HEK293 (cell line): ENCODE data around the gene ABI3BP.

Source experiments
- CTCF ChIA-PET: fragments of 350-600 bp; formaldehyde crosslinking; extraction: SDS; loops from one replicate; lab custom pipeline; 2021; ENCODE audit warnings: antibody characterized with exemption; lab: Yijun Ruan, JAX
- POLR2A ChIA-PET: fragments of 300-600 bp; formaldehyde crosslinking; extraction: SDS; loops from one replicate; lab custom pipeline; 2020; ENCODE audit warnings: antibody characterized with exemption, inconsistent platforms; lab: Yijun Ruan, JAX
- H3K27ac ChIP-seq: fragments of 200-500 bp; sonication (Bioruptor generic); 2 replicates; pipeline ENCODE4 v1.5.1; 2014; ENCODE audit warnings: low read depth, low read length, control low read depth, inconsistent platforms; ENCODE audit errors: extremely low read depth
- H3K36me3 ChIP-seq, 2 experiments: fragments of 200-500 bp in 1 of 2; sonication (Bioruptor generic) in 1 of 2; 1 replicate in 1 of 2; 2 replicates in 1 of 2; pipeline ENCODE4 v1.5.1; 2014 to 2017; ENCODE audit warnings: inconsistent platforms in 2 of 2, low read length in 2 of 2; ENCODE audit not compliant: control insufficient read depth in 2 of 2, insufficient read depth in 1 of 2
- H3K4me1 ChIP-seq: fragments of 200-500 bp; sonication (Bioruptor generic); 2 replicates; pipeline ENCODE4 v1.5.1; 2014; ENCODE audit warnings: mild to moderate bottlenecking, low read length, inconsistent platforms; ENCODE audit not compliant: control insufficient read depth, insufficient read depth
- H3K4me3 ChIP-seq: 2 replicates; pipeline ENCODE4 v1.5.1; 2011; ENCODE audit warnings: low read depth, mild to moderate bottlenecking, control low read depth, low read length, moderate library complexity
- H3K9me3 ChIP-seq: fragments of 200-500 bp; sonication (Bioruptor generic); 2 replicates; pipeline ENCODE4 v1.5.1; 2014; ENCODE audit warnings: low read depth, low read length, inconsistent platforms; ENCODE audit not compliant: control insufficient read depth, insufficient read depth
- BCL6B ChIP-seq: fragments of 450-650 bp; formaldehyde crosslinking; IDR thresholded peaks from 2 replicates; pipeline ENCODE4 v1.5.1; 2017; ENCODE audit warnings: missing biosample characterization, missing genetic modification characterization
- GFI1B ChIP-seq: fragments of 450-650 bp; formaldehyde crosslinking; IDR thresholded peaks from 2 replicates; pipeline ENCODE4 v1.5.1; 2016; ENCODE audit warnings: missing biosample characterization, missing genetic modification characterization
- KLF9 ChIP-seq: fragments of 450-650 bp; formaldehyde crosslinking; IDR thresholded peaks from 2 replicates; pipeline ENCODE4 v1.5.1; 2016; ENCODE audit warnings: missing biosample characterization, missing genetic modification characterization, low read depth
- SETDB1 ChIP-seq: IDR thresholded peaks from one replicate; pipeline ENCODE4 v1.6.1; 2017; ENCODE audit warnings: mild to moderate bottlenecking, low read length, moderate library complexity, mixed read lengths; ENCODE audit not compliant: insufficient read length
- YY2 ChIP-seq: fragments of 450-650 bp; formaldehyde crosslinking; IDR thresholded peaks from 2 replicates; pipeline ENCODE4 v1.5.1; 2016; ENCODE audit warnings: missing biosample characterization, missing genetic modification characterization
- ZNF112 ChIP-seq: fragments of 450-650 bp; formaldehyde crosslinking; IDR thresholded peaks from 2 replicates; pipeline ENCODE4 v1.5.0; 2017; ENCODE audit warnings: missing biosample characterization, missing genetic modification characterization
- ZNF214 ChIP-seq: fragments of 450-650 bp; formaldehyde crosslinking; IDR thresholded peaks from 2 replicates; pipeline ENCODE4 v1.5.1; 2017; ENCODE audit warnings: missing biosample characterization, mild to moderate bottlenecking, missing genetic modification characterization, borderline replicate concordance
- ZNF362 ChIP-seq: fragments of 450-650 bp; formaldehyde crosslinking; IDR thresholded peaks from 2 replicates; pipeline ENCODE4 v1.5.1; 2016; ENCODE audit warnings: missing biosample characterization, missing genetic modification characterization
- ZNF398 ChIP-seq: fragments of 450-650 bp; formaldehyde crosslinking; IDR thresholded peaks from 2 replicates; pipeline ENCODE4 v1.5.1; 2017; ENCODE audit warnings: missing biosample characterization, missing genetic modification characterization
- ZNF513 ChIP-seq: fragments of 450-650 bp; IDR thresholded peaks from 2 replicates; pipeline ENCODE4 v1.5.1; 2018; ENCODE audit warnings: missing biosample characterization, missing genetic modification characterization
- ZNF571 ChIP-seq: fragments of 450-650 bp; formaldehyde crosslinking; IDR thresholded peaks from 2 replicates; pipeline ENCODE4 v1.5.0; 2017; ENCODE audit warnings: missing biosample characterization, missing genetic modification characterization
- ZNF623 ChIP-seq: fragments of 450-650 bp; formaldehyde crosslinking; IDR thresholded peaks from 2 replicates; pipeline ENCODE4 v1.5.1; 2016; ENCODE audit warnings: missing biosample characterization, missing genetic modification characterization
- ZNF624 ChIP-seq: fragments of 450-650 bp; formaldehyde crosslinking; IDR thresholded peaks from 2 replicates; pipeline ENCODE4 v1.5.1; 2017; ENCODE audit warnings: missing biosample characterization, missing genetic modification characterization
- ZNF629 ChIP-seq: fragments of 450-650 bp; formaldehyde crosslinking; IDR thresholded peaks from 2 replicates; pipeline ENCODE4 v1.5.1; 2017; ENCODE audit warnings: missing biosample characterization, missing genetic modification characterization
- ZNF654 ChIP-seq: fragments of 450-650 bp; formaldehyde crosslinking; IDR thresholded peaks from 2 replicates; pipeline ENCODE4 v1.5.1; 2016; ENCODE audit warnings: low read depth, missing biosample characterization, missing genetic modification characterization
- ZNF677 ChIP-seq: fragments of 450-650 bp; IDR thresholded peaks from 2 replicates; pipeline ENCODE4 v1.5.0; 2018; ENCODE audit warnings: missing biosample characterization, mild to moderate bottlenecking, missing genetic modification characterization, moderate library complexity
- ZSCAN5A ChIP-seq: fragments of 450-650 bp; formaldehyde crosslinking; IDR thresholded peaks from 2 replicates; pipeline ENCODE4 v1.5.1; 2016; ENCODE audit warnings: missing biosample characterization, missing genetic modification characterization

ABI3BP gene

GRCh38 chr3:100893108-100893507 lies 100.1 kb downstream of the ABI3BP start:
- ChIA-PET POLR2A (no interaction called here), CTCF (interaction anchor here (0.6 to 1.0 kb wide), 3 partner anchors 37 to 232 kb away, joined by 3 to 5 read pairs (median 4); no protein-coding TSS in a partner anchor)
- H3K9me3 ChIP-seq = no peaks in the 10 kb centered on the region
- no peaks in the 10 kb centered on the region for H3K36me3 ChIP-seq
- TF ChIP-seq ZNF513 = no peak
- TF ChIP-seq ZNF112 (tag by site-specific recombination) = no peak
- no peak for TF ChIP-seq ZSCAN5A (tag by site-specific recombination)
- TF ChIP-seq ZNF362 = no peak
- no peak for TF ChIP-seq YY2 (tag by site-specific recombination)
- no peak for TF ChIP-seq ZNF629 (tag by site-specific recombination)
- TF ChIP-seq GFI1B (tag by site-specific recombination) = no peak
- no peak for TF ChIP-seq BCL6B (tag by site-specific recombination)
- TF ChIP-seq ZNF571 = no peak
- TF ChIP-seq KLF9 (tag by site-specific recombination) = no peak
- no peak for TF ChIP-seq SETDB1
- TF ChIP-seq ZNF624 (tag by site-specific recombination) = no peak
- TF ChIP-seq, all 188 proteins: peak for 0
- Histone ChIP-seq H3K27ac (no peak overlapping the region), H3K4me1 (no peaks in the 10 kb centered on the region), H3K4me3 (no peak overlapping the region)

- Histone ChIP-seq H3K9me3 (no peaks in the 10 kb centered on the region), H3K4me1 (no peaks in the 10 kb centered on the region), H3K4me3 (no peak overlapping the region), H3K27ac (no peak overlapping the region), H3K36me3 (no peaks in the 10 kb centered on the region)
- CTCF ChIA-PET = interaction anchor here (0.7 kb wide), 1 partner anchor 53 kb away, joined by 3 read pairs; no protein-coding TSS in a partner anchor
- no peak for TF ChIP-seq ZNF677
- TF ChIP-seq ZNF214 (tag by site-specific recombination) = no peak
- TF ChIP-seq ZNF629 (tag by site-specific recombination) = 0 out of 2 replicates have a peak, but pooled peaks have one; percentile 25
- POLR2A ChIA-PET = no interaction called here
Measured at GRCh38 chr3:100891827-100892226, 101.4 kb downstream of the ABI3BP start.

GRCh38 chr3:100891033-100891432 lies 102.2 kb downstream of the ABI3BP start:
- no peak overlapping the region for H3K27ac ChIP-seq
- no peak overlapping the region for H3K4me3 ChIP-seq
- no peaks in the 10 kb centered on the region for H3K36me3 ChIP-seq
- ChIA-PET CTCF (no interaction called here), POLR2A (no interaction called here)
- H3K9me3 ChIP-seq = no peaks in the 10 kb centered on the region
- no peaks in the 10 kb centered on the region for H3K4me1 ChIP-seq
- no peak for TF ChIP-seq SETDB1
- no peak for TF ChIP-seq ZNF623
- TF ChIP-seq ZNF398 (tag by site-specific recombination) = no peak
- no peak for TF ChIP-seq ZNF654
